Dendritic cell treated with granulocyte-macrophage colony-stimulating factor and Interleukin-4, amounts not matched to agents 40 ng/mL and 50 ng/mL, for 4 days (primary cell): ENCODE measurements around the gene DCXR.

ENCODE experiments used
- H3K27ac Mint-ChIP-seq: one replicate; pipeline ENCODE4 v1.8.0; 2022; ENCODE audit warnings: mild to moderate bottlenecking, mixed read lengths
- H3K27me3 Mint-ChIP-seq: one replicate; pipeline ENCODE4 v1.8.0; 2022; ENCODE audit warnings: mild to moderate bottlenecking, mixed read lengths
- H3K36me3 Mint-ChIP-seq: one replicate; pipeline ENCODE4 v1.8.0; 2022; ENCODE audit warnings: low read depth, mixed read lengths
- H3K4me1 Mint-ChIP-seq: one replicate; pipeline ENCODE4 v1.8.0; 2022; ENCODE audit warnings: low read depth, mixed read lengths
- H3K4me3 Mint-ChIP-seq: one replicate; pipeline ENCODE4 v1.8.0; 2022; ENCODE audit warnings: mild to moderate bottlenecking, moderate library complexity, mixed read lengths
- H3K9me3 Mint-ChIP-seq: one replicate; pipeline ENCODE4 v1.8.0; 2022; ENCODE audit warnings: mixed read lengths
- intact Hi-C: fragments of 100-400 bp; cut with micrococcal nuclease; formaldehyde crosslinking; loops from one replicate; pipeline ENCODE4 v1.15.0; 2022

DCXR gene

DNA sequence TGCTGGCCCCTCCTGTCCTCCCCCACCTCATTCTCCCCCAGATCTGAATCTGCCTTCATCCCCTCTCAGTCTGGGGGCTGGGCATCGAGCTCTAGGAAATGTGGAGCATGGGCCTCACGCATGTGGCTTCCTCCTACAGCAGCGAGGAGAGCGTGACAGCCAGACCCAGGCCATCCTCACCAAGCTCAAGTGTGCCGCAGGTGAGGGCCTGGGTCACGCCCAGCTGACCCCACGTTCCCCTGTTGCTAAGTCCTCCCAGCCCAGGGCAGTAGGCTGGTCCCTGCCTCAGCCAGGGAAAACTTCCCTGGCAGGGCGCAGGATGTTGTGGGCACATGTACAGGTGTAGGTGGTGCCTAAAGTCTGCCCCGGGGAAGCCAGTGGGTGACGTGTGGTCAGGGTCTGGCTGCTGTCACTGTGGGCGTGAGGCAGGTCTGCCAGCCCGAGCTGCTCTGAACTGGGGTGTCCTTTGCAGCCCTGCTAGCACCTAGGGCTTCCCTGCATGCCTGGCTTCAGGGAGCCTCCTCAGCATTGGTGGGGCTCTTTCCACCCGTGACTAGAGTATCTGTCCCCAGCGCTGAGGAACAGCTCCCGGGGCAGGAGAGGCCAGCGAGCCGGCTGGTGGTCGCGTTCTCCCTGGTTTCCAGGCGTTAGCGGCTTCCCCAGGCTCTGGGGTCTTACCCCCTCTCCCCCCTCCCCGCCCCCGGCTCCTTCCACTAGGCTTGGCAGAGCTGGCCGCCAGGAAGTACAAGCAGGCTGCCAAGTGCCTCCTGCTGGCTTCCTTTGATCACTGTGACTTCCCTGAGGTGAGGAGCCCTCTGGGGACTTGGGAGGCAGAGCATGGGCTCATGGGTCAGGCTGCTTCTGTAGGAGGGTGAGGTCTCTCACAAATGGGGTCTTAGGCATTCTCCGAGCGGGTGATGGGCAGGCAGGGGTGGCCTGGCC is 17.8 kb upstream of the DCXR start:
- no peak overlapping the region for H3K27ac Mint-ChIP-seq

DNA sequence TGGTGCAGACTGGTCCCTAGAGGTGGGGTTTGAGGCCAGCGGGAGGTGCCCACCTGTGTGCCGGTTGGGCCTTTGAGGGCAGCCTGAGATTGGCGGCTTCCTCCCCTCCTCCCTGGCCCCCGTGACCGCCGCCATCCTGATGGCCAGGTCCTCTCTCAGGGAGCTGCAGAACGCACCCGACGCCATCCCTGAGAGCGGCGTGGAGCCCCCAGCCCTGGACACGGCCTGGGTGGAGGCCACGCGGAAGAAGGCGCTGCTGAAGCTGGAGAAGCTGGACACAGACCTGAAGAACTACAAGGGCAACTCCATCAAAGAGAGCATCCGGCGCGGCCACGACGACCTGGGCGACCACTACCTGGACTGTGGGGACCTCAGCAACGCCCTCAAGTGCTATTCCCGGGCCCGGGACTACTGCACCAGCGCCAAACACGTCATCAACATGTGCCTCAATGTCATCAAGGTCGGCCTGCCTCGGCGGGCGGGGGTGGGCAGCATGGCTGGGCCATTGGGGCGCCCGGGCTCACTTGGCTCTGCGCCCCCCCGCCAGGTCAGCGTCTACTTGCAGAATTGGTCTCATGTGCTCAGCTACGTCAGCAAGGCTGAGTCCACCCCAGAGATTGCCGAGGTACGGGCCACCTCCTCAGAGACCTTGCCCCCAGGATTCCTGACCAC is 17.0 kb upstream of the DCXR start:
- intact Hi-C loops = no loop called here
- Mint-ChIP-seq H3K27ac (no peak overlapping the region), H3K27me3 (no peaks in the 10 kb centered on the region), H3K9me3 (no peaks in the 10 kb centered on the region), H3K36me3 (peaks cover 83% of the 10 kb centered on the region), H3K4me1 (peaks cover 36% of the 10 kb centered on the region), H3K4me3 (no peak overlapping the region)

More for the DNA sequence above, 17.8 kb upstream of the DCXR start:
- H3K4me3 Mint-ChIP-seq = no peak overlapping the region
- H3K4me1 Mint-ChIP-seq = peaks cover 28% of the 10 kb centered on the region
- no peaks in the 10 kb centered on the region for H3K27me3 Mint-ChIP-seq
- H3K36me3 Mint-ChIP-seq = peaks cover 83% of the 10 kb centered on the region
- intact Hi-C loops = no loop called here
- H3K9me3 Mint-ChIP-seq = no peaks in the 10 kb centered on the region

DNA sequence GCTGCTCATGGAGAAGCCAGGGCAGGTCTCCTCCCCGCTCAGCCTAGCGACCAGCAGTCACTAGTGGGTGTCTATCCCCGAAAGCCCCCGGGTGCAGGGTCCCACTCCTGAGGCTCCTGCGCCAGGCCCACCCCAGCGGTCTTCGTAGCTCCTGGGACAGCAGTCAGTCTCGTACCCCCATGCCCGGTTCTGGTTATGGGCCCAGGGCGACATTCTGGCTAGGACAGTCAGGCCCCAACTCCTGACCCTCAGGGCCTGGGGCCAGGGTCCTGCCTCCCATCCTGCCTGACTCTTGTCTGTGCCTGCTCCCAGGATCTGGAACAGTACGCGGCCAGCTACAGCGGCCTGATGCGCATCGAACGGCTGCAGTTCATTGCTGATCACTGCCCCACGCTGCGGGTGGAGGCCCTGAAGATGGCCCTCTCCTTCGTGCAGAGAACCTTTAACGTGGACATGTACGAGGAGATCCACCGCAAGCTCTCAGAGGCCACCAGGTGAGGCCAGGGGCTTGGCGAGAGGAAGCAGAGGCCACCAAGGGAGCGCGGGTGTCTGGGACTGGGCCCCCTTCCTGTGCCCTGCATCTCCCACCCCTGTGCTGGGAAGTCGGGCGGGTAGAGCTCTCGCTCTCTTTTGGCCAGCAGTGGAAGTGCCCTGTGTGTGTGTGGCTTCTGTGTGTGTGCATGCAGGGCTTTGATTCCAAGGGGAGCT is 16.2 kb upstream of the DCXR start:
- H3K4me3 Mint-ChIP-seq = peak overlapping the region; percentile 84
- H3K27me3 Mint-ChIP-seq = no peaks in the 10 kb centered on the region
- peaks cover 42% of the 10 kb centered on the region for H3K4me1 Mint-ChIP-seq
- H3K9me3 Mint-ChIP-seq = no peaks in the 10 kb centered on the region
- peak overlapping the region; percentile 41 for H3K27ac Mint-ChIP-seq
- intact Hi-C loops = no loop called here
- peaks cover 83% of the 10 kb centered on the region for H3K36me3 Mint-ChIP-seq

DNA sequence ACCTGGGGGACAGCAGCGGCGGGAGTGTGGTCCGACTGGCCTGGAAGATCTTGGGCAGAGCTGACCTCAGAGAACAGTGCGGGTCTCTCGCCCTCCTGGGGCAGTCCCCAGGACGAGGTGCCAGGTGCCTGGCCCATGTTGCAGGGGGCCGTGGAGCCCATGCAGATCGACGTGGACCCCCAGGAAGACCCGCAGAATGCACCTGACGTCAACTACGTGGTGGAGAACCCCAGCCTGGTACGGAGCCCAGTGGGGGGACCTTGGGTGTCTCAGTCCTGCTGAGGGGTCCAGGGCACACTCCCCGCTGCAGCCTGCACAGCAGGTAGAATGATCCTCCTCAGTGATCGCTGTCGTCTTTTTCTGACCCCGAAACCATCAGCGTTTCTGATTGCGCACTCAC is 15.6 kb upstream of the DCXR start:
- Mint-ChIP-seq H3K27me3 (no peaks in the 10 kb centered on the region), H3K36me3 (peaks cover 83% of the 10 kb centered on the region), H3K4me1 (peaks cover 46% of the 10 kb centered on the region), H3K9me3 (no peaks in the 10 kb centered on the region), H3K27ac (peak overlapping the region; percentile 79), H3K4me3 (peak overlapping the region; percentile 84)
- intact Hi-C loops = no loop called here

DNA sequence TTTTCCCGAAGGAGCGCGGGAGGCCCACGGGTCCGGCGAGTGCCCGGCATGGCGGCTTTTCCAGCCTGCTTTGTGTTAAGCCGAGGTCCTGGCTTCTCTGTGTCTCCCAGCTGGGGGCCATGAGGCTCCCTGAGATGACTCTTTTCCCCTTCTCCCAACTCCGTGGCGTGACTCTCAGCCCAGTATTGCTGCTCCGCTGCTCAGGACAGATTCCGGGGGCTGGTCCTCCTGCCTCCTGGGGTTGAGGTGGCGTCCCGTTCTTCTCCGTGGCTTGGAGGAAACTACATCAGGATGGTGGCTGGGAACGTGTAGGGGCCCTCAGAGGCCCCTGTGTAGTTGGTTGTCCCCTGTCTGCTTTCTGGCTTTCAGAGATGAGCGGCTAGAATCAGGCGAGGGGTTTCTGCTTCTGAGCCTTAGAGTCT is 15.2 kb upstream of the DCXR start:
- peak overlapping the region; percentile 84 for H3K4me3 Mint-ChIP-seq
- no peaks in the 10 kb centered on the region for H3K27me3 Mint-ChIP-seq
- peak overlapping the region; percentile 79 for H3K27ac Mint-ChIP-seq
- no peaks in the 10 kb centered on the region for H3K9me3 Mint-ChIP-seq
- H3K36me3 Mint-ChIP-seq = peaks cover 83% of the 10 kb centered on the region
- intact Hi-C loops = no loop called here
- peaks cover 46% of the 10 kb centered on the region for H3K4me1 Mint-ChIP-seq

DNA sequence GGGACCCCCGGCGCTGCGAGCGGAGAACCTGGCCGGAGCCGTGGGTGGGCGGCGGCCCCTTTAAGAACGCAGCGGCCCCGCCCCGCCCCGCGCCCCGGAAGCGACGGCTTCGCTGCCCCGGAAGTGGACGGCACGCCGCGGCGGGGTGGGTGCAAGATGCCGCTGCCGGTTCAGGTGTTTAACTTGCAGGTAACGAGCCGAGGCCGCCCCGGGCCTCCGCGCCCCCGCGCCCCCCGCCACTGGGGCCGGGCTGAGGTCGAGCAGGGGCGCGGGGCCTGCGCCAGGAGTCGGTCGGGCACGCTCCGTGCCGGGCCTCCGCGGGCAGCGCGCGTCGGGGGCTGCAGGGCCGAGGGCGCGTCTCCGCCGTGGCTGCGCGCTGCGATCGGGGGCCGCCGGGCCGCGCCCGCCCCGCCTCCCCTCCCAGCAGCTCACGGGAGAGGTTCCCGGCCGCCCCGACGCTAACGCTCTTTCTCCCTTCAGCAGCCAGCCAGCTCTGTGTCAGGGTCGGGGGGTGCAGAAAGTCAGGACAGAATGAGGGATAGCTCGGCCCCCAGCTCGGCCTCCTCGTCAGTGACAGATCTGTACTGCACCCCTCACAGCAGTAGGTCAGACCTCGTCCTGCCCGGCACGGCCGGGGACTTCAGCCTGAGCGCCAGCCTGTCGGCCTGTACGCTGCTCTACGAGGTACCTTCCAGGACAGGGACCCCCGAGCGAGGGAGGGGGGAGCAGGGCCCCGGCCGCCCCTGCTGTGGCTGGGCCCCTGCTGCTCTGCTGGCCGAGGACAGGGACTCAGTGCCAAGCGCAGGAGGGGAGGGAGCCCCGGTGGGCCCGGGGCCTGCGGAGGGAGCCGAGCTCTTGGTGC is 14.5 kb upstream of the DCXR start, which contains the start of the genes GPS1 and RFNG:
TSS of gene GPS1 (plus strand) at position 123 of the 862 bp plus-strand sequence. CDS start at position 157, 34 bp downstream.
TSS of gene RFNG (minus strand) at position 36 of the 862 bp plus-strand sequence. CDS start 45 bp downstream, outside the sequence.
- Mint-ChIP-seq H3K4me1 (peaks cover 46% of the 10 kb centered on the region), H3K27ac (peak within 1 kb of the TSS; percentile 87), H3K4me3 (peak within 1 kb of the TSS; percentile 94), H3K36me3 (peaks cover 83% of the 10 kb centered on the region), H3K9me3 (no peaks in the 10 kb centered on the region), H3K27me3 (no peaks in the 10 kb centered on the region)
- intact Hi-C loops = loop anchor here (1.0 kb wide), 1 partner anchor 15 kb away; the partner anchor contains the start of gene DCXR

DNA sequence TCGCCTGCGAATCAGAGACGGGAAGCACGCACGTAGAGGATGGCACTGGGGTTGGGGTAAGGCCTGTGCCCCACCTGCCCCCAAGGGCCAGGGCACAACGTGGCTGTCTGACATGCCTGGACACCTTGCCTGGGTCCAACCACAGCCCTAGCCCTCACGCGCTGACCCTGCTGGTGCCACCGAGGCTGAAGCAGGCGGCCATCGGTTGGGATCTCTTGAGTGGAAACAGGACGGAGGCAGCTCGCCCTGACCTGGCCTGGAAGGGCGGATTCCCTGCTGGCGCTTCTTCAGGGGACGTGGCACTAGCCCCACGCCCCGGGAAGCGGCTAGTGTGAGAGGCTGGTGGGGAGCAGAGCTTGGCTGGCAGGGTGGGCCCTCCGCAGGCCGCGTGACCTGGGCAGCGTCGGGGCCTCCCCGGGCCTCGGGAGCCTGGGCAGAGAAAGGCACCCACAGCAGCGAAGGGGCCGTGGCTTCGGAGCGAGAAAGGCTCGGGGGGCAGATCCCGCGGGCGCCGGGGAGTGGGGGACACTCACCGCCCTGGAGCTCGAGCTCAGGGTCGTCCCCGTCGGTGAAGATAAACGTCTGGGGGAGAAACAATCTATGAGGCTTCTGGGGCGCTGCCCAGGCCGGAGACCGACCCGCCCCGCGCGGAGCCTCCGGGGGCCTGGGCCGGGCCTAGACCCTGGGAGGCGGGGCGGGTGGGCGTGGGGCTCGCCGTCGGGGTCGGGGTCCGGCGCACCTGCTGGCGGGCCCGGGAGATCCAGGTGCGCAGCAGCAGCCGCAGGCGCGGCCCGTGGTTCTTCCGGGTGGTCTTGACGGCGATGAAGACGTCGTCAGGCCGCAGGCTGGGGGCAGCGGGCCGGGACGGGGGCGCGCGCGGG is 13.5 kb upstream of the DCXR start:
- peaks cover 79% of the 10 kb centered on the region for H3K36me3 Mint-ChIP-seq
- H3K4me1 Mint-ChIP-seq = peaks cover 46% of the 10 kb centered on the region
- intact Hi-C loops = loop anchor here (1.0 kb wide), 1 partner anchor 14 kb away; the partner anchor contains the start of gene DCXR
- H3K27ac Mint-ChIP-seq = peak overlapping the region; percentile 87
- H3K27me3 Mint-ChIP-seq = no peaks in the 10 kb centered on the region
- peak overlapping the region; percentile 94 for H3K4me3 Mint-ChIP-seq
- H3K9me3 Mint-ChIP-seq = no peaks in the 10 kb centered on the region

DNA sequence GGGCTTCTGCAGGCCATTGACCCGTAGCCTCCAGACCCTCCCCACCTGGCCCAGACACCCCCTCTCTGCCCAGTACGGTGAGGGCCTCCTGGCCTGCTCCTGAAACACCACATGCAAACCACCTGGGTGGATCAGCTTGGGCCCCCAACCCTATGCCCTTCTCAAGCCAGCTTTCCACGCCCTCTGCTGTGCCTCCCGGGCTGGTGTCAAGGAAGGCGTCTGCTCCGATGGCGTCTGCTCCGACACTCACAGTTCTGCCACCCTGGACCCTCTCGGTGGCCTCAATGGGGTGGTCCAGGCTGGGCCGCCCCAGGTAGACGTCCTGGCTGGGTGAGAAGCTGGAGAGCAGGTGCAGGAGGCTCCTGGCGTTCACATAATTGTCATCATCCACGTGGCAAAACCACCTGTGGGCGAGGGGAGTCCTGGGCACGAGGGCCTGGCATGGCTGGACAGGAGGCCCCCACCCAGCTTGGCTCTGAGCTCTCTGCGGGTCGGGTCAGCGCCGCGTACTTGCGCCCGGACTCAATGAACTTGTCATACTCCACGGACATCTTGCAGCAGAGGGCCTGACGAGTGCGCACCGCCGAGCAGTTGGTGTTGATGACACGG is 12.8 kb upstream of the DCXR start:
- peak overlapping the region; percentile 87 for H3K27ac Mint-ChIP-seq
- H3K9me3 Mint-ChIP-seq = no peaks in the 10 kb centered on the region
- no peaks in the 10 kb centered on the region for H3K27me3 Mint-ChIP-seq
- H3K36me3 Mint-ChIP-seq = peaks cover 72% of the 10 kb centered on the region
- intact Hi-C loops = no loop called here
- peak overlapping the region; percentile 94 for H3K4me3 Mint-ChIP-seq
- H3K4me1 Mint-ChIP-seq = peaks cover 46% of the 10 kb centered on the region

DNA sequence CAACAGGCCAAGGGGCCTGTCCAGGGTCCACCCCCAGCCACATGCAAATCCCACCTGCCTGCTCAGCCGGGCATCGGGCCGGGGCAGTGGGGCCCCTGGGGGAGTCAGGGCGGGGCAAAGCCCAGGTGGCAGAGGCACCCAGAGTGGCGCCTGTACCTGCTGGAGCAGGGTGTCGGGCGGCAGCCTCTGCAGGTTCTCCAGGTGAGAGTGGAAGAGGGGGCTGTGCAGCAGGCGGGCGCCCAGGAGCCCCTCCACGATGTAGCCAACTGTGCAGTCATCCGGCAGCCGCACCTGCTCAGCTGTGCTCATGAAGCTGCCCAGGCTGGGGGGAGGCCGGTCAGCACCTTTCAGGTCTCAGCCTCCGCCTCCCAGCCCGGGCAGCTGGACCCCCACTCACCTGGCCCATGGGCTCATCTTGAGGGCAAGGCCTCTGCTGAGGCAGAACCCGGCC is 12.0 kb upstream of the DCXR start:
- no peak overlapping the region for H3K4me3 Mint-ChIP-seq
- H3K9me3 Mint-ChIP-seq = no peaks in the 10 kb centered on the region
- H3K27ac Mint-ChIP-seq = no peak overlapping the region

DNA sequence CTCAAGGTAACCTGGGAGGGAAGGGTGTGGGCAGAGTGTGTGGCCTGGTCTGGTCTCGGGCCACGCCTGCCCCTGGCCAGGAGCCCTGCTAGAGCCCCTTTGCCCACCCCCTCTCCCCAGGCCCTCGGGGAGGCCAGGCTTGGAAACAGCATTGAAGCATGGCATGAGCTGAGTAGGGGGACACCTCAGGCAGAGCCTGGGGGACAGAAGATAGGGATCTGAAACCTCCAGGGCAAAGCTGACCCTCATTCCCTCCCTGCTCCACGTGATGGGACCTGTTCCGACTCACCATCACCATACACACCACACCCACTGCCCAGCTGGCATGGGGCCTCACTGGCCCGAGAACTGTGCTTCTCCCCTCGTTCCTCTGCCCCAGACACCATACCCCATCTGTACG is 11.6 kb upstream of the DCXR start:
- no peaks in the 10 kb centered on the region for H3K9me3 Mint-ChIP-seq
- H3K4me1 Mint-ChIP-seq = peaks cover 43% of the 10 kb centered on the region
- H3K36me3 Mint-ChIP-seq = peaks cover 60% of the 10 kb centered on the region
- H3K27ac Mint-ChIP-seq = no peak overlapping the region
- intact Hi-C loops = no loop called here
- no peaks in the 10 kb centered on the region for H3K27me3 Mint-ChIP-seq
- no peak overlapping the region for H3K4me3 Mint-ChIP-seq

More for the DNA sequence above, 12.0 kb upstream of the DCXR start:
- Mint-ChIP-seq H3K4me1 (peaks cover 46% of the 10 kb centered on the region), H3K27me3 (no peaks in the 10 kb centered on the region), H3K36me3 (peaks cover 64% of the 10 kb centered on the region)
- intact Hi-C loops = no loop called here

DNA sequence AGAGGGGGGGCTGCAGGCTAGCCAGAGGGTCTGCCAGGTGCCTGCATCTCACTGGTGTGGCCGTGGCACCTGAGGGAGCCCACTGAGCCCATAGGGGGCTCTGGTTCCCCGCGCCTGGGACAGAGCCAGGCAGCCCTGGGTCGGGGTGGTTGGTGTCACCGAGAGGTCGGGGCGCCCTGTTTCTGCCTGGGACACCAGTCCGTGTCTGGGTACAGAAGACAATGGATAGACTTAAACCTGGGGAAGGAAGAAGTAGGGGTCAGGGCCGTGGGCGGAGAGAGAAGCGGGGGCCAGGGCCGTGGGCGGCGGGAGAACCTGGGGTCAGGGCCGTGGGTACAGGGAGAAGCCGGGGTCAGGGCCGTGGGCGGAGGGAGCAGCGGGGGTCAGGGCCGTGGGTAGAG is 11.1 kb upstream of the DCXR start:
- Mint-ChIP-seq H3K4me3 (no peak overlapping the region), H3K27me3 (no peaks in the 10 kb centered on the region), H3K9me3 (no peaks in the 10 kb centered on the region)

More for the DNA sequence above, 11.1 kb upstream of the DCXR start:
- intact Hi-C loops = no loop called here
- peaks cover 38% of the 10 kb centered on the region for H3K4me1 Mint-ChIP-seq
- H3K36me3 Mint-ChIP-seq = peaks cover 55% of the 10 kb centered on the region
- H3K27ac Mint-ChIP-seq = peak overlapping the region; percentile 54
